Bronchial epithelial cell (primary cell): ENCODE measurements around the gene NNAT. TPM values are rescaled to one million over a fixed set of nuclear protein-coding genes. Genes with fewer than 3 reads are reported as not detected.
"Not testable (repeated sequence)": the region's sequence is repeated elsewhere in the genome, so short reads cannot be mapped to it uniquely, and the experiment has no call there.

Experiments used
- DNase-seq: peaks from one replicate; pipeline ENCODE4 v3.0.0-alpha.2; 2010; ENCODE audit warnings: low read depth
- FAIRE-seq: peaks from 2 replicates; lab custom pipeline; 2011; peaks lifted over from hg19 to GRCh38; lab: Jason Lieb, UNC
- H3K27me3 ChIP-seq: 2 replicates; pipeline ENCODE4 v1.5.1; 2011; ENCODE audit warnings: low read length; ENCODE audit not compliant: control insufficient read depth, insufficient read depth
- H3K36me3 ChIP-seq: 2 replicates; pipeline ENCODE4 v1.5.1; 2011; ENCODE audit warnings: low read length; ENCODE audit not compliant: control insufficient read depth, insufficient read depth
- H3K4me3 ChIP-seq: 2 replicates; pipeline ENCODE4 v1.5.1; 2011; ENCODE audit warnings: mild to moderate bottlenecking, low read depth, low read length, control low read depth
- CTCF ChIP-seq: IDR thresholded peaks from 2 replicates; pipeline ENCODE4 v1.5.1; 2011; ENCODE audit warnings: mild to moderate bottlenecking, moderate library complexity, low read length, control low read depth, inconsistent platforms; ENCODE audit not compliant: insufficient read depth, severe bottlenecking
- total RNA-seq: library from RNA; depleted of rRNA; stranded (reverse); fragments of >200 nt; gene quantifications from 2 replicates; pipeline ENCODE4 v1.2.1, GENCODE V29; 2014

The NNAT gene
- total RNA-seq, 1 donor from 2014 or later, result not detected

- no peak for TF ChIP-seq CTCF
- H3K36me3 ChIP-seq, result no peaks in the 10 kb centered on the region
- DNase-seq (peak; percentile 71), FAIRE-seq (no peak)
- H3K4me3 ChIP-seq, result no peak overlapping the region
- H3K27me3 ChIP-seq, result no peaks in the 10 kb centered on the region
Observed at GRCh38 chr20:37538003-37538402, 17.0 kb downstream of the NNAT start.

- FAIRE-seq (no peak), DNase-seq (no peak)
- no peak for TF ChIP-seq CTCF
- Histone ChIP-seq H3K27me3 (no peaks in the 10 kb centered on the region), H3K4me3 (no peak overlapping the region), H3K36me3 (no peaks in the 10 kb centered on the region)
Observed at GRCh38 chr20:37539424-37539823, 18.4 kb downstream of the NNAT start.

- no peak for FAIRE-seq
- no peak for DNase-seq
- TF ChIP-seq CTCF, result no peak
Observed at GRCh38 chr20:37540001-37540400, 19.0 kb downstream of the NNAT start.

GRCh38 chr20:37540838-37541237, 19.8 kb downstream of the NNAT start:
- not testable (repeated sequence) for H3K36me3 ChIP-seq, DNase-seq, H3K4me3 ChIP-seq, H3K27me3 ChIP-seq, FAIRE-seq

More at GRCh38 chr20:37540001-37540400, 19.0 kb downstream of the NNAT start:
- Histone ChIP-seq H3K4me3 (no peak overlapping the region), H3K27me3 (no peaks in the 10 kb centered on the region), H3K36me3 (no peaks in the 10 kb centered on the region)

GRCh38 chr20:37541326-37541725, 20.3 kb downstream of the NNAT start:
- no peak for DNase-seq
- FAIRE-seq, result no peak
- no peaks in the 10 kb centered on the region for H3K36me3 ChIP-seq
- H3K4me3 ChIP-seq, result no peak overlapping the region
- TF ChIP-seq CTCF, result no peak
- no peaks in the 10 kb centered on the region for H3K27me3 ChIP-seq

- Histone ChIP-seq H3K4me3 (no peak overlapping the region), H3K36me3 (no peaks in the 10 kb centered on the region), H3K27me3 (no peaks in the 10 kb centered on the region)
- FAIRE-seq (no peak), DNase-seq (peak; percentile 45)
- no peak for TF ChIP-seq CTCF
Observed at GRCh38 chr20:37542281-37542680, 21.2 kb downstream of the NNAT start.
